ENCODE results near the gene DNAJC8. TPM values are rescaled to one million over a fixed set of nuclear protein-coding genes. Genes with fewer than 3 reads are reported as not detected.

The DNAJC8 gene
- total and polyA plus RNA-seq, 2 of the 8 experiments (the other 6 are each of a cell fraction or from before 2014, with no cell fraction given), result 116 to 134 TPM

DNA sequence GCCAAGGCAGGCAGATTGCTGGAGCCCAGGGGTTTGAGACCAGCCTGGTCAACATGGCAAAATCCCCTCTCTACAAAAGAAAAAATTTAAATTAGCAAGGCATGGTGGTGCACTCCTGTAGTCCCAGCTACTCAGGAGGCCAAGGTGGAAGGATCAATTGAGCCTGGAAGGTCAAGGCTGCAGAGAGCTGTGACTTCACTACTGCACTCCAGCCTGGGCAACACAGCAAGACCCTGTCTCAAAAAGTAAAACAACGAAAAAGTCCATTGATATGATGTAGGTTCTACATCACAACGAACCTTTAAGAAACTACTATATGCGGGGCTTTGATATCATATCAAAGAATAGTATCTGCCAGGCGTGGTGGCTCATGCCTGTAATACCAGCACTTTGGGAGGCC lies 77.2 kb downstream of the DNAJC8 start:
- H2BK12ac ChIP-seq (ENCODE audit: low read depth, low read length), result no peak overlapping the region
- H3K23ac ChIP-seq (ENCODE audit: insufficient read length), result no peak overlapping the region
- WGBS, 2 experiments (ENCODE audit: extremely low coverage in 1 of 2, insufficient coverage in 1 of 2, insufficient read length in 1 of 2, insufficient replicate concordance in 2 of 2, low coverage in 1 of 2, low lambda C conversion rate in 2 of 2, missing lambda C conversion rate in 1 of 2), result 96% methylated on average over 4 of the region's 4 CpGs; no CpG with 5 or more reads in 1 of the 2 experiments
- H2AK5ac ChIP-seq (ENCODE audit: low read depth, low read length), result no peak overlapping the region
- no peak overlapping the region for H3K4ac ChIP-seq (replicated peaks; ENCODE audit: insufficient read length, low read depth, low read length)
- no peaks in the 10 kb centered on the region for H3K4me1 ChIP-seq (replicated peaks in 1 of 4; ENCODE audit: control insufficient read depth in 3 of 4, insufficient read depth in 4 of 4, low read length in 3 of 4)
- CTCF ChIA-PET (ENCODE audit: partially characterized antibody), result interaction anchor here (1.2 kb wide), 1 partner anchor 19 kb away, joined by 3 read pairs; no protein-coding TSS in a partner anchor
- H3K27me3 ChIP-seq (replicated peaks in 1 of 4; ENCODE audit: control insufficient read depth in 3 of 4, extremely low read depth in 1 of 4, insufficient read depth in 3 of 4, low read length in 3 of 4), result no peaks in the 10 kb centered on the region
- POLR2A ChIA-PET (ENCODE audit: partially characterized antibody), result no interaction called here
- H3K36me3 ChIP-seq (ENCODE audit: control insufficient read depth in 2 of 4, insufficient read depth in 4 of 4, low read length in 3 of 4), result no peaks in the 10 kb centered on the region
- H4K8ac ChIP-seq (ENCODE audit: extremely low read depth, insufficient read depth, low read length), result no peak overlapping the region
- H2BK120ac ChIP-seq (replicated peaks; ENCODE audit: low read depth, low read length), result no peak overlapping the region
- no peaks in the 10 kb centered on the region for H3K79me2 ChIP-seq (ENCODE audit: control insufficient read depth in 1 of 2, insufficient read depth in 2 of 2, low read length in 2 of 2)
- no peak overlapping the region for H3K27ac ChIP-seq (ENCODE audit: low read depth, low read length)
- no peaks in the 10 kb centered on the region for H4K20me1 ChIP-seq (replicated peaks in 1 of 2; ENCODE audit: control insufficient read depth in 1 of 2, insufficient read depth in 2 of 2, low read length in 2 of 2)
- no peaks in the 10 kb centered on the region for H3K9me3 ChIP-seq (ENCODE audit: insufficient read depth in 2 of 2, low read depth in 1 of 2, low read length in 1 of 2)
- no peaks in the 10 kb centered on the region for H3K23me2 ChIP-seq (ENCODE audit: low read depth, low read length)
- H3K4me2 ChIP-seq (ENCODE audit: insufficient read depth in 1 of 2, low read depth in 2 of 2, low read length in 2 of 2), result no peak overlapping the region
- no peak overlapping the region for H4K5ac ChIP-seq (ENCODE audit: insufficient read length, low read depth, low read length)
- H2AFZ ChIP-seq (ENCODE audit: low read length), result no peak overlapping the region
- no peak overlapping the region for H2BK15ac ChIP-seq (ENCODE audit: low read length)
- FAIRE-seq, result no peak
- H3K56ac ChIP-seq (replicated peaks; ENCODE audit: insufficient read length, low read depth, low read length), result no peak overlapping the region
- no peak overlapping the region for H3K9ac ChIP-seq (replicated peaks in 1 of 4; ENCODE audit: extremely low read depth in 1 of 4, low read depth in 3 of 4, low read length in 3 of 4)
- no peak overlapping the region for H3K18ac ChIP-seq (ENCODE audit: extremely low read depth, low read length)
- H3K14ac ChIP-seq (ENCODE audit: insufficient read length), result no peak overlapping the region
- no peak for DNase-seq (ENCODE audit: low read depth in 1 of 2, low spot score in 2 of 2)
- H3K79me1 ChIP-seq (ENCODE audit: low read depth, low read length), result no peaks in the 10 kb centered on the region
- no peak overlapping the region for H4K91ac ChIP-seq (replicated peaks; ENCODE audit: insufficient read length, low read length)
- no peak overlapping the region for H3K4me3 ChIP-seq (ENCODE audit: extremely low read depth in 1 of 4, insufficient read depth in 2 of 4, low read depth in 3 of 4, low read length in 4 of 4)
- 0 out of 2 replicates have a peak overlapping the region, but pooled peaks have one; percentile 61 for H2BK20ac ChIP-seq (ENCODE audit: low read length)
- no peak overlapping the region for H2BK5ac ChIP-seq (ENCODE audit: low read depth, low read length)
- TF ChIP-seq POLR2A (IDR thresholded peaks at IDR 0.05; ENCODE audit: control extremely low read depth in 1 of 2, low read depth in 2 of 2, low read length in 2 of 2) (no peak), NRF1 (IDR thresholded peaks at IDR 0.05; ENCODE audit: low read depth, low read length) (no peak), CTBP2 (IDR thresholded peaks at IDR 0.05; ENCODE audit: borderline replicate concordance, insufficient read depth, insufficient read length, low read length) (no peak), HDAC6 (IDR thresholded peaks at IDR 0.05; ENCODE audit: low read depth, low read length) (no peak), TBP (IDR thresholded peaks at IDR 0.05; ENCODE audit: low read depth, low read length) (no peak), RNF2 (IDR thresholded peaks at IDR 0.05; ENCODE audit: borderline replicate concordance, low read depth, low read length, missing control alignments, poor library complexity, severe bottlenecking) (no peak), ZNF274 (IDR thresholded peaks at IDR 0.05; ENCODE audit: borderline replicate concordance, extremely low read depth, low read length) (no peak), JUND (IDR thresholded peaks at IDR 0.05; ENCODE audit: low read length) (no peak)
- TF ChIP-seq, protein P1, sequence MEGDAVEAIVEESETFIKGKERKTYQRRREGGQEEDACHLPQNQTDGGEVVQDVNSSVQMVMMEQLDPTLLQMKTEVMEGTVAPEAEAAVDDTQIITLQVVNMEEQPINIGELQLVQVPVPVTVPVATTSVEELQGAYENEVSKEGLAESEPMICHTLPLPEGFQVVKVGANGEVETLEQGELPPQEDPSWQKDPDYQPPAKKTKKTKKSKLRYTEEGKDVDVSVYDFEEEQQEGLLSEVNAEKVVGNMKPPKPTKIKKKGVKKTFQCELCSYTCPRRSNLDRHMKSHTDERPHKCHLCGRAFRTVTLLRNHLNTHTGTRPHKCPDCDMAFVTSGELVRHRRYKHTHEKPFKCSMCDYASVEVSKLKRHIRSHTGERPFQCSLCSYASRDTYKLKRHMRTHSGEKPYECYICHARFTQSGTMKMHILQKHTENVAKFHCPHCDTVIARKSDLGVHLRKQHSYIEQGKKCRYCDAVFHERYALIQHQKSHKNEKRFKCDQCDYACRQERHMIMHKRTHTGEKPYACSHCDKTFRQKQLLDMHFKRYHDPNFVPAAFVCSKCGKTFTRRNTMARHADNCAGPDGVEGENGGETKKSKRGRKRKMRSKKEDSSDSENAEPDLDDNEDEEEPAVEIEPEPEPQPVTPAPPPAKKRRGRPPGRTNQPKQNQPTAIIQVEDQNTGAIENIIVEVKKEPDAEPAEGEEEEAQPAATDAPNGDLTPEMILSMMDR (IDR thresholded peaks at IDR 0.05; ENCODE audit: control extremely low read depth in 1 of 3, insufficient read depth in 1 of 3, low read depth in 1 of 3, low read length in 3 of 3), result no peak
- TF ChIP-seq, protein P2, sequence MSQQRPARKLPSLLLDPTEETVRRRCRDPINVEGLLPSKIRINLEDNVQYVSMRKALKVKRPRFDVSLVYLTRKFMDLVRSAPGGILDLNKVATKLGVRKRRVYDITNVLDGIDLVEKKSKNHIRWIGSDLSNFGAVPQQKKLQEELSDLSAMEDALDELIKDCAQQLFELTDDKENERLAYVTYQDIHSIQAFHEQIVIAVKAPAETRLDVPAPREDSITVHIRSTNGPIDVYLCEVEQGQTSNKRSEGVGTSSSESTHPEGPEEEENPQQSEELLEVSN (IDR thresholded peaks at IDR 0.05), result no peak
- TF ChIP-seq, protein P3, sequence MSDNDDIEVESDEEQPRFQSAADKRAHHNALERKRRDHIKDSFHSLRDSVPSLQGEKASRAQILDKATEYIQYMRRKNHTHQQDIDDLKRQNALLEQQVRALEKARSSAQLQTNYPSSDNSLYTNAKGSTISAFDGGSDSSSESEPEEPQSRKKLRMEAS (IDR thresholded peaks at IDR 0.05), result no peak
